ENCODE data around the gene RTKN. TPM values are rescaled to one million over a fixed set of nuclear protein-coding genes. Genes with fewer than 3 reads are reported as not detected.

RTKN gene
- total and polyA plus RNA-seq, 9 of the 15 experiments (the other 6 are each of a cell fraction or from before 2014, with no cell fraction given), result 0.14 to 6.9 (median 3.6) TPM

- TF ChIP-seq ZNF318 (IDR thresholded peaks at IDR 0.05; ENCODE audit: borderline replicate concordance in 1 of 2, low read depth in 1 of 2) (no peak), NCOA4 (IDR thresholded peaks at IDR 0.05; ENCODE audit: partially characterized antibody) (no peak), SMARCB1 (IDR thresholded peaks at IDR 0.05; ENCODE audit: insufficient read length, low read depth) (no peak), DDX20 (tag; IDR thresholded peaks at IDR 0.05; ENCODE audit: low read depth) (no peak)
Measured at GRCh38 chr2:74447230-74447999, 5.7 kb upstream of the RTKN start (continued).

Measured in K562 (cell line).